Measurements from ENCODE around the gene TSPAN11.

DNA sequence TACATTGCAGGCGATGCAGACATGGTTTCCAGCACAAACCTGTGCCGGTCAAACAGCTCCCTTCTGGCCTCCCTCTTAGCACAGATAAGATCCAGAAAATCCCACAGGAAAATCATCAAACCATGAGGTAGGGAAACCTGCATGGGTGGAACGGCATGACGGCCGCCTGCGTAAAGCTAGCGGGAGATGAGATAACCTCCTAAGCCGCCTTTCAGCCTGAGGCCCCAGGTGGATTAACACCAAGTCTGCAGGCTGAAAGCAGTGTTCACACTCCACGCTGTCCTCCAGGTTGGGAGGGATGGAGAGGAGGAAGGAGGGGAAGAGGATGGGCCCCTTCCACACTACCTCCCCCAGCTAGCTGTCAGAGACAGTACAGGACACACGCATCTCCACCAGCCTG is 63.8 kb downstream of the TSPAN11 start:
- TF ChIP-seq, protein P1, sequence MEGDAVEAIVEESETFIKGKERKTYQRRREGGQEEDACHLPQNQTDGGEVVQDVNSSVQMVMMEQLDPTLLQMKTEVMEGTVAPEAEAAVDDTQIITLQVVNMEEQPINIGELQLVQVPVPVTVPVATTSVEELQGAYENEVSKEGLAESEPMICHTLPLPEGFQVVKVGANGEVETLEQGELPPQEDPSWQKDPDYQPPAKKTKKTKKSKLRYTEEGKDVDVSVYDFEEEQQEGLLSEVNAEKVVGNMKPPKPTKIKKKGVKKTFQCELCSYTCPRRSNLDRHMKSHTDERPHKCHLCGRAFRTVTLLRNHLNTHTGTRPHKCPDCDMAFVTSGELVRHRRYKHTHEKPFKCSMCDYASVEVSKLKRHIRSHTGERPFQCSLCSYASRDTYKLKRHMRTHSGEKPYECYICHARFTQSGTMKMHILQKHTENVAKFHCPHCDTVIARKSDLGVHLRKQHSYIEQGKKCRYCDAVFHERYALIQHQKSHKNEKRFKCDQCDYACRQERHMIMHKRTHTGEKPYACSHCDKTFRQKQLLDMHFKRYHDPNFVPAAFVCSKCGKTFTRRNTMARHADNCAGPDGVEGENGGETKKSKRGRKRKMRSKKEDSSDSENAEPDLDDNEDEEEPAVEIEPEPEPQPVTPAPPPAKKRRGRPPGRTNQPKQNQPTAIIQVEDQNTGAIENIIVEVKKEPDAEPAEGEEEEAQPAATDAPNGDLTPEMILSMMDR (IDR thresholded peaks at IDR 0.05), result no peak
- no peak for TF ChIP-seq POLR2AphosphoS5 (IDR thresholded peaks at IDR 0.05)

All from suprapubic skin (tissue), 3 donors.